HG03280 (cell line): ENCODE measurements around the gene TSPAN9.

ENCODE experiments used
- ATAC-seq: cut with Tn5 transposase; IDR thresholded peaks from one replicate; pipeline ENCODE4 v1.9.1; 2021; ENCODE audit warnings: mild to moderate bottlenecking, moderate library complexity; ENCODE audit not compliant: unreplicated experiment

The TSPAN9 gene

DNA sequence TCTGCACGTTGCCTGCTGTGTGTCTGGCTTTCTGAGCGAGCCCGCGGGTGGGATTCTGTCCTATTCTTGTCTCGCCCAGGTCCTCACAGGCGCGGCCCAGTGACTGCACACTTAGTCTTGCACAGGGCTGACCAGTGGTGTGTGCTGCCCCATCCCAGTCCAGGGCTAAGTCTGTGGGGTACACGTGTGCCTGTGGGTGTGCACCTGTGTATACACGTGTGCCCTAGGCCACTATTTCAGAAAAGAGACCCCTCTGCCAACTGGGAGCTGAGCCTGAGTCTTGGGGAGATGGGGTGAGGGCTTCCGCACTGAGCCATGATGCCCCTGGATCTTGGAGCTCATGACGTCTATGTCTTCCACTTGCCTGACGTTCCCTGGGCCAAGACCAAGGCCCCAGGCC lies 228.3 kb downstream of the TSPAN9 start:
- no peak for ATAC-seq

GRCh38 chr12:3305904-3306619 lies 228.9 kb downstream of the TSPAN9 start:
- no peak for ATAC-seq

- no peak for ATAC-seq
These were observed 230.2 kb downstream of the TSPAN9 start for GRCh38 chr12:3307389-3307788.

GRCh38 chr12:3308063-3308462 lies 230.9 kb downstream of the TSPAN9 start:
- no peak for ATAC-seq

DNA sequence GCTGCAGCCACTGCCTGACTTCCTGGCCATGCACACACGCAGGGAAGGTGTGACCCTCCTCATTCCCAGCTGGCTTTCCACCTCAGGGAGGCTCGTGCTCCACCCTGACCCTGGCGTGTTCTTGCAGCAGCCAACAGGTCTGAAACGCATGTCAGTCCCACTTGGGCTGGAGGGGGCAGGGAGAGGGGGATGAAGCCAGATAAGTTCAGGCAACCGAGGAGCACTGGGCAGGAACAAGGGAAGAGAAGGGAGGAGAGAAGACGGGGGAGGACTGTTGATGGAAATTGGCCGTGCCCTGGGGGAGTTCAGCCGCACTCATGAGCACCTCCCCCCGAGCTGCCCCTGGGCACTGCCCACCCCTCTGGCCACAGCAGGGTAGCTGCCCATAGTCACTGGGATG lies 231.4 kb downstream of the TSPAN9 start:
- ATAC-seq = no peak

GRCh38 chr12:3309805-3310204 lies 232.6 kb downstream of the TSPAN9 start:
- no peak for ATAC-seq

DNA sequence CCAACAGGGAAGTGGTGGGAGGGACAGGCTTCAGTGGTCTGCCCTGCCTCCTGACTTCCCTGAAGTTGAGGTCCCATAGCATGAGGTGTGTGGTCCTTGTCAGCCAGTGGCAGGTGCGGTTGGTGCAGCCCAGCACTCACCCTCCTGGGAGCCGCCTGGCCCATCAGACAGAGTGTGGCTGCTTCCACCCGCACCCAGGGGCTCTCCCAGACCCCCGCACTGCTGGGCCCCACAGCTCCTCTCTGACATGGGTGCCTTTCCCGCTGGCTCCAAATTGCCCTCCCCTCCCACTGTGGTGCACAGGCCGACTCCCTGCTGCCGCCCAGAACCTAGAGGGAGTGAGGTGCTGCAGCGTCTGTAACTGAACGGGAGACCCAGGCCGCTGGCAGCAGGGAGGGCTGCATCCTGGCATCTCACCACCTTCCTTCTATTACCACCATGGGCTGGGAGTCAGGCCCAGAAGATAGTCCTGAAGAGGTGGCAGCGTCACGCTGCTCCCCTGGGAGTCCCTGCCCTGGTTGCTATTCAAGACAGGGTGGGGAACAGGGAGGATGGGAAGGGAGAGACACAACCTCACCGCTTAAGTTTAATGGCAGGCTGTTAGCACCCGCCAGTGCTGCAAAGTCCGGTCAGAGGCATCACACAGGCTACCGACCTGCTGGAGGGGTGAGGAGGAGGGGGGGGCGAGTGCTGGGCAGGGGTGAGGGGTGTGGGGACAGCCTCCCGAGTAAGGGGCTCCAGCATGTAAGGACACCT lies 233.3 kb downstream of the TSPAN9 start:
- ATAC-seq = no peak

GRCh38 chr12:3311027-3311402 lies 233.8 kb downstream of the TSPAN9 start:
- ATAC-seq = no peak

- ATAC-seq = no peak
These were observed 234.4 kb downstream of the TSPAN9 start for GRCh38 chr12:3311491-3312103.

DNA sequence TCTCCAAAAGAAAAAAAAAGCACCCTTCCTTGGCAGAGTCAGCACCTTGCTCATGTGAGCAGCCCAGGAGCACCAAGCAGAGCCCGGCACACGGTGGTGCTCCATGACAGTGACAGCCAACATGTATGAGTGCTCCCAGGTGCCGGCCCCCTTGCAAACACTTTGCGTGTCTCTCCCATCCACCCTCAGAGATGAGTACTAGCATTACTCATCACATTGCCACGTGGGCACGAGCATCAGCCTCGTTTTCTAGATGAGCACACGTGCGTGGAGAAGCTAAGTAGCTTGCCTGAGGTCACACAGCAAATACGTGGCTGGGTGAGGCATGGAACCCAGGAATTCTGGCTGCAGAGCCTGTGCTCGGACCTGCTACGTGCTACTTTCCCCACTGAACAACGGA lies 235.9 kb downstream of the TSPAN9 start:
- no peak for ATAC-seq

- no peak for ATAC-seq
These were observed 236.8 kb downstream of the TSPAN9 start for GRCh38 chr12:3313675-3314663.

DNA sequence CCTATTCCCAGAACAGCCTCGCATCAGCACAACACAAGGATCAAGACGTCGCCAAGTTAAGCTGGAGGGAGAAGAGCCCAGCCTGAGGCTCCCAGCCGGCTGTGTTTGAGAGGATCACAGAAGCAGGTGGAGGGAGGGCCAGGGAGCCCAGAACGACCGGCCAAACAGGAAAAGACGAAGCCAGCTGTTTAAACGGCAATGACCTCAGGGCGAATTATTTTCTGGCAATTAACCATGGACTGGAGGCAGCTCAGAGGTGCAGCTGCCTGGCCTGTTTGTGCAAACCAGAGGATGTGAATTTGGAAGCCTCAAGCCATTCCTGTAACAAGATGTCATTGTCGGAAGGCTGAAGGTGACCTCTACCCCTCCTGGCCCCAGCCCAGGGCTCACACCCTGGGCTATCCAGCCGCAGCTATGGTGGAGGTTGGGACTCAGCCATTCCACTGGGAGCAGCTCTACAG lies 238.1 kb downstream of the TSPAN9 start:
- no peak for ATAC-seq

- ATAC-seq = no peak
These were observed 239.7 kb downstream of the TSPAN9 start for GRCh38 chr12:3316776-3317480.

DNA sequence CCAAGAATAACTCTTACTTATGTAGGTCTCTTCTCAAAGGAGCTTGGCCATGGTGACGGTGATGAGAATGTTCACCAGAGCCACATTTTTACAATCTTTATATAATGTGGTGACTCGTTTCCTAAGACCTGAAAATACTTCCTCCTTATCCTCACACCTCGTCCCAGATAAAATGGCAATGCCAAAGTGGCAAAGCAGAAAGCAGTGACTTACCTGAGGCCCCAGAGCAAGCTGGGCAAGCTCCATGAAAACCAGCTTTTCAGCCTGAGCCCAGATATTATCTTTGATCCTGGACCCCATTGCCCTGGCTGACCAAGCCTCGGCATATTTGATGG lies 240.3 kb downstream of the TSPAN9 start:
- ATAC-seq = no peak

- ATAC-seq = no peak
These were observed 240.8 kb downstream of the TSPAN9 start for GRCh38 chr12:3317841-3318501.

DNA sequence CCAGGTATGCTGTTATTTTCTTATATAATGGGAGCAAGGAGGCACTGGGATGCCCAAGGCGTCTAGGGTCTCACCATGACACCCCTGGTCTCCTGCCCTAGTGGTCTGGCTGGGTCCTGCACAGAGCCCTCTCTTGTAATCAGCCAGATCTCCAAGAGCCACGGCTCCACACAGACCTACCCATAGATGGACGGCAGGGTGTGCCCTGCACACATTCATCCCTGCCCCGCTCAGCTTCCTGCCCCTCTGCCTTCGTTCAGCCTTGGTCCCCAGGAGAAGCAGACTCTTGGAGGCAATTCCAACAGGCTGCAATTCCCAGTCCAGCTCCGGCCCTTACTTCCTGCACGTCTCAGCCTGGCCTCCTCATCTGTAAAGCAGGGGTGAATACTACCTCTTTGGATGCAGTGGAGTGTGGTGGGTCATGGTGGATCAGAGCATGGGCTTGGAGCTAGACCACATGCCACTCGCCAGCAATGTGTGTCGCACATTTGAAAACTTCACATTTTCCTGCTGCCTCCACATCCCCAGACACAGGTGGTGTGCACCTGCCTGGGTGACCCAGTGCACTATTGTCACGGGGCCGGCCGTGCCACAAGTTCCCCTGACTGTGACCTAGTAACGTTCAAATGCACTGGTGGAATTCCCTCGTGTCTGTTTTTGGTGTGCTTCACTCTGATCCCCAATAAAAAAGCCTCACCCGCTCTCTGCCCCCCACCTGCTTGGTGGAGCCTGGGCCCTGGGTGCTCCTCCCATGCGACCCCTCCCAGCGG lies 242.7 kb downstream of the TSPAN9 start:
- ATAC-seq = no peak

- no peak for ATAC-seq
These were observed 243.8 kb downstream of the TSPAN9 start for GRCh38 chr12:3320881-3321509.

DNA sequence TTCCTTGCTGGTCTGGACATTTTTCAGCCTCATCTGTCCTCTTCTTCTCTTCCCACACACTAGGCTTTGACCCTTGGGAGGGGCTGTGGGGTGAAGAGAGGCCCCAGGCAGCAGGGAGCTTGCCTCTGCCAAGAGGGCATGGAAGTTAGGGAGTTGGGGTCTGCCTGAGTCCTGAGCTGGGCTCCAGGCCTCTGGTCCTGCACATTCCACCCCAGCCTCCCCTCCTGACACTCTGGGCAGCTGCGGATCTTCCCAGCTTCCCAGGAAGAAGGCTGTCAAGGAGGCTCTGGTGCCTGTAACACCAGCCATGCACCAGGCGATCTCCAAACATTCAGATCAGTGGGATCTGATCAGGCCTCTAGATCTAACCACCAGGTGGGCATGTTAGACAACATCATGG lies 244.7 kb downstream of the TSPAN9 start:
- no peak for ATAC-seq
